22Rv1 (cell line): ENCODE results near the gene NPC1.

ENCODE experiments used
- H3K27ac ChIP-seq: fragments of 450-650 bp; 2 replicates; pipeline ENCODE4 v1.5.1; 2017
- CTCF ChIP-seq: fragments of 450-650 bp; IDR thresholded peaks from 2 replicates; pipeline ENCODE4 v1.5.1; 2017; ENCODE audit warnings: mild to moderate bottlenecking
- ZFX ChIP-seq: fragments of 450-650 bp; IDR thresholded peaks from 2 replicates; pipeline ENCODE4 v1.6.1; 2017; ENCODE audit warnings: antibody characterized with exemption, borderline replicate concordance

The NPC1 gene

GRCh38 chr18:23573020-23573419 lies 13.3 kb downstream of the NPC1 start:
- H3K27ac ChIP-seq, result no peak overlapping the region
- TF ChIP-seq ZFX (no peak), CTCF (no peak)

GRCh38 chr18:23572570-23572969 lies 13.7 kb downstream of the NPC1 start:
- no peak for TF ChIP-seq ZFX
- TF ChIP-seq CTCF, result no peak
- H3K27ac ChIP-seq, result no peak overlapping the region

GRCh38 chr18:23572012-23572411 lies 14.3 kb downstream of the NPC1 start:
- no peak overlapping the region for H3K27ac ChIP-seq
- TF ChIP-seq CTCF, result no peak
- TF ChIP-seq ZFX, result no peak

GRCh38 chr18:23570912-23571504 lies 15.3 kb downstream of the NPC1 start:
- no peak overlapping the region for H3K27ac ChIP-seq
- TF ChIP-seq ZFX (no peak), CTCF (no peak)

- H3K27ac ChIP-seq, result no peak overlapping the region
- TF ChIP-seq CTCF (no peak), ZFX (no peak)
These were observed 16.8 kb downstream of the NPC1 start for GRCh38 chr18:23569299-23570063.

GRCh38 chr18:23568281-23569138 lies 17.8 kb downstream of the NPC1 start:
- H3K27ac ChIP-seq, result no peak overlapping the region
- TF ChIP-seq CTCF (no peak), ZFX (no peak)
